HepG2 (cell line): ENCODE measurements around the gene SFR1. TPM values are rescaled to one million over a fixed set of nuclear protein-coding genes. Genes with fewer than 3 reads are reported as not detected.

Experiments
- CHD4 ChIP-seq: fragments of 200-600 bp; sonication (generic); IDR thresholded peaks from 2 replicates; pipeline ENCODE4 v1.7.0; 2017; ENCODE audit warnings: mild to moderate bottlenecking, low read length, borderline replicate concordance
- KDM6A ChIP-seq: IDR thresholded peaks from 2 replicates; pipeline ENCODE4 v1.6.1; 2016; ENCODE audit warnings: low read depth
- LCORL ChIP-seq, 2 experiments: fragments of 450-650 bp in 1 of 2; sonication (generic) in 1 of 2; formaldehyde crosslinking in 1 of 2; IDR thresholded peaks; 2 replicates each; pipeline versions ENCODE4 v1.5.0 to v1.6.1; 2017 to 2020; ENCODE audit warnings: antibody characterized with exemption in 1 of 2, missing genetic modification reagents in 1 of 2
- MIXL1 ChIP-seq: IDR thresholded peaks from 2 replicates; pipeline ENCODE4 v1.6.1; 2016
- TCF7L2 ChIP-seq: IDR thresholded peaks from 2 replicates; pipeline ENCODE4 v1.6.1; 2011; ENCODE audit warnings: mild to moderate bottlenecking, low read depth, low read length, moderate library complexity
- ZBTB39 ChIP-seq: sonication (generic); formaldehyde crosslinking; IDR thresholded peaks from 2 replicates; pipeline ENCODE4 v1.5.0; 2020; ENCODE audit warnings: missing genetic modification reagents
- ZNF576 ChIP-seq: sonication (generic); formaldehyde crosslinking; IDR thresholded peaks from 2 replicates; pipeline ENCODE4 v1.4.0; 2020; ENCODE audit warnings: mild to moderate bottlenecking, missing genetic modification reagents
- ZNF704 ChIP-seq: sonication (generic); formaldehyde crosslinking; IDR thresholded peaks from 2 replicates; pipeline ENCODE4 v1.8.1; 2023; ENCODE audit warnings: mild to moderate bottlenecking, inconsistent platforms, moderate library complexity, missing genetic modification reagents, borderline replicate concordance
- polyA plus RNA-seq, 8 experiments: library from polyadenylated mRNA; depleted of rRNA in 3 of 8; stranded (reverse) in 7 of 8; unstranded in 1 of 8; fragments of >200 nt; fragmentation: Illumina TruSeq in 4 of 8; extraction: Trizol in 4 of 8; gene quantifications; 2 replicates each; pipeline versions ENCODE4 v1.2.1 to v1.2.3, GENCODE V29; 2011 to 2016; ENCODE audit warnings: low read depth in 4 of 8, missing spikeins in 1 of 8, mixed read lengths in 1 of 8; ENCODE audit not compliant: insufficient read depth in 1 of 8
- total RNA-seq, 5 experiments: library from RNA; depleted of rRNA; stranded (reverse); fragments of >200 nt; fragmentation: Illumina TruSeq; extraction: Trizol; gene quantifications; 2 replicates each; pipeline ENCODE4 v1.2.3, GENCODE V29; 2016; ENCODE audit warnings: low read depth in 1 of 5
- TF ChIP-seq, protein P1 (sequence below): sonication (generic); formaldehyde crosslinking; IDR thresholded peaks from 2 replicates; pipeline ENCODE4 v1.4.0; 2020; ENCODE audit warnings: missing genetic modification reagents, borderline replicate concordance
- TF ChIP-seq, protein P2 (sequence below): sonication (generic); IDR thresholded peaks from 2 replicates; pipeline ENCODE4 v1.6.1; 2016; ENCODE audit warnings: low read depth, borderline replicate concordance
- TF ChIP-seq, protein P3 (sequence below): sonication (generic); formaldehyde crosslinking; IDR thresholded peaks from 2 replicates; pipeline ENCODE4 v1.4.0; 2020; ENCODE audit warnings: mild to moderate bottlenecking, missing genetic modification reagents
- TF ChIP-seq, protein P4 (sequence below): sonication (generic); formaldehyde crosslinking; IDR thresholded peaks from 2 replicates; pipeline ENCODE4 v1.5.1; 2020; ENCODE audit warnings: mild to moderate bottlenecking, missing genetic modification reagents

Gene SFR1
- total and polyA plus RNA-seq, 2 of the 13 experiments (the other 11 are each of a cell fraction or from before 2014, with no cell fraction given), result 2.2 to 6.1 TPM

GRCh38 chr10:104120903-104121484, 977 bp upstream of the SFR1 start (continued):
- TF ChIP-seq ZNF704 (CRISPR knock-in tag), result no peak
- no peak for TF ChIP-seq ZNF576 (CRISPR knock-in tag)
- no peak for TF ChIP-seq KDM6A
- no peak for TF ChIP-seq TCF7L2
- TF ChIP-seq, protein P1, sequence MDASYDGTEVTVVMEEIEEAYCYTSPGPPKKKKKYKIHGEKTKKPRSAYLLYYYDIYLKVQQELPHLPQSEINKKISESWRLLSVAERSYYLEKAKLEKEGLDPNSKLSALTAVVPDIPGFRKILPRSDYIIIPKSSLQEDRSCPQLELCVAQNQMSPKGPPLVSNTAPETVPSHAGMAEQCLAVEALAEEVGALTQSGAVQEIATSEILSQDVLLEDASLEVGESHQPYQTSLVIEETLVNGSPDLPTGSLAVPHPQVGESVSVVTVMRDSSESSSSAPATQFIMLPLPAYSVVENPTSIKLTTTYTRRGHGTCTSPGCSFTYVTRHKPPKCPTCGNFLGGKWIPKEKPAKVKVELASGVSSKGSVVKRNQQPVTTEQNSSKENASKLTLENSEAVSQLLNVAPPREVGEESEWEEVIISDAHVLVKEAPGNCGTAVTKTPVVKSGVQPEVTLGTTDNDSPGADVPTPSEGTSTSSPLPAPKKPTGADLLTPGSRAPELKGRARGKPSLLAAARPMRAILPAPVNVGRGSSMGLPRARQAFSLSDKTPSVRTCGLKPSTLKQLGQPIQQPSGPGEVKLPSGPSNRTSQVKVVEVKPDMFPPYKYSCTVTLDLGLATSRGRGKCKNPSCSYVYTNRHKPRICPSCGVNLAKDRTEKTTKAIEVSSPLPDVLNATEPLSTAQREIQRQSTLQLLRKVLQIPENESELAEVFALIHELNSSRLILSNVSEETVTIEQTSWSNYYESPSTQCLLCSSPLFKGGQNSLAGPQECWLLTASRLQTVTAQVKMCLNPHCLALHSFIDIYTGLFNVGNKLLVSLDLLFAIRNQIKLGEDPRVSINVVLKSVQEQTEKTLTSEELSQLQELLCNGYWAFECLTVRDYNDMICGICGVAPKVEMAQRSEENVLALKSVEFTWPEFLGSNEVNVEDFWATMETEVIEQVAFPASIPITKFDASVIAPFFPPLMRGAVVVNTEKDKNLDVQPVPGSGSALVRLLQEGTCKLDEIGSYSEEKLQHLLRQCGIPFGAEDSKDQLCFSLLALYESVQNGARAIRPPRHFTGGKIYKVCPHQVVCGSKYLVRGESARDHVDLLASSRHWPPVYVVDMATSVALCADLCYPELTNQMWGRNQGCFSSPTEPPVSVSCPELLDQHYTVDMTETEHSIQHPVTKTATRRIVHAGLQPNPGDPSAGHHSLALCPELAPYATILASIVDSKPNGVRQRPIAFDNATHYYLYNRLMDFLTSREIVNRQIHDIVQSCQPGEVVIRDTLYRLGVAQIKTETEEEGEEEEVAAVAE (CRISPR knock-in tag), result 0 out of 2 replicates have a peak, but pooled peaks have one; percentile 12
- TF ChIP-seq LCORL (IDR thresholded peaks at IDR 0.05), result no peak
- TF ChIP-seq LCORL (CRISPR knock-in tag; IDR thresholded peaks at IDR 0.05), result peak; percentile 34; the same call in 1 of the 2 replicates
- TF ChIP-seq, protein P2, sequence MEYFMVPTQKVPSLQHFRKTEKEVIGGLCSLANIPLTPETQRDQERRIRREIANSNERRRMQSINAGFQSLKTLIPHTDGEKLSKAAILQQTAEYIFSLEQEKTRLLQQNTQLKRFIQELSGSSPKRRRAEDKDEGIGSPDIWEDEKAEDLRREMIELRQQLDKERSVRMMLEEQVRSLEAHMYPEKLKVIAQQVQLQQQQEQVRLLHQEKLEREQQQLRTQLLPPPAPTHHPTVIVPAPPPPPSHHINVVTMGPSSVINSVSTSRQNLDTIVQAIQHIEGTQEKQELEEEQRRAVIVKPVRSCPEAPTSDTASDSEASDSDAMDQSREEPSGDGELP, result no peak
- TF ChIP-seq, protein P3, sequence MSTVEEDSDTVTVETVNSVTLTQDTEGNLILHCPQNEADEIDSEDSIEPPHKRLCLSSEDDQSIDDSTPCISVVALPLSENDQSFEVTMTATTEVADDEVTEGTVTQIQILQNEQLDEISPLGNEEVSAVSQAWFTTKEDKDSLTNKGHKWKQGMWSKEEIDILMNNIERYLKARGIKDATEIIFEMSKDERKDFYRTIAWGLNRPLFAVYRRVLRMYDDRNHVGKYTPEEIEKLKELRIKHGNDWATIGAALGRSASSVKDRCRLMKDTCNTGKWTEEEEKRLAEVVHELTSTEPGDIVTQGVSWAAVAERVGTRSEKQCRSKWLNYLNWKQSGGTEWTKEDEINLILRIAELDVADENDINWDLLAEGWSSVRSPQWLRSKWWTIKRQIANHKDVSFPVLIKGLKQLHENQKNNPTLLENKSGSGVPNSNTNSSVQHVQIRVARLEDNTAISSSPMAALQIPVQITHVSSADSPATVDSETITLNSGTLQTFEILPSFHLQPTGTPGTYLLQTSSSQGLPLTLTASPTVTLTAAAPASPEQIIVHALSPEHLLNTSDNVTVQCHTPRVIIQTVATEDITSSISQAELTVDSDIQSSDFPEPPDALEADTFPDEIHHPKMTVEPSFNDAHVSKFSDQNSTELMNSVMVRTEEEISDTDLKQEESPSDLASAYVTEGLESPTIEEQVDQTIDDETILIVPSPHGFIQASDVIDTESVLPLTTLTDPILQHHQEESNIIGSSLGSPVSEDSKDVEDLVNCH (CRISPR knock-in tag), result no peak
- TF ChIP-seq MIXL1 (CRISPR knock-in tag), result no peak
- TF ChIP-seq CHD4, result no peak
- no peak for TF ChIP-seq ZBTB39 (CRISPR knock-in tag)
- TF ChIP-seq, protein P4, sequence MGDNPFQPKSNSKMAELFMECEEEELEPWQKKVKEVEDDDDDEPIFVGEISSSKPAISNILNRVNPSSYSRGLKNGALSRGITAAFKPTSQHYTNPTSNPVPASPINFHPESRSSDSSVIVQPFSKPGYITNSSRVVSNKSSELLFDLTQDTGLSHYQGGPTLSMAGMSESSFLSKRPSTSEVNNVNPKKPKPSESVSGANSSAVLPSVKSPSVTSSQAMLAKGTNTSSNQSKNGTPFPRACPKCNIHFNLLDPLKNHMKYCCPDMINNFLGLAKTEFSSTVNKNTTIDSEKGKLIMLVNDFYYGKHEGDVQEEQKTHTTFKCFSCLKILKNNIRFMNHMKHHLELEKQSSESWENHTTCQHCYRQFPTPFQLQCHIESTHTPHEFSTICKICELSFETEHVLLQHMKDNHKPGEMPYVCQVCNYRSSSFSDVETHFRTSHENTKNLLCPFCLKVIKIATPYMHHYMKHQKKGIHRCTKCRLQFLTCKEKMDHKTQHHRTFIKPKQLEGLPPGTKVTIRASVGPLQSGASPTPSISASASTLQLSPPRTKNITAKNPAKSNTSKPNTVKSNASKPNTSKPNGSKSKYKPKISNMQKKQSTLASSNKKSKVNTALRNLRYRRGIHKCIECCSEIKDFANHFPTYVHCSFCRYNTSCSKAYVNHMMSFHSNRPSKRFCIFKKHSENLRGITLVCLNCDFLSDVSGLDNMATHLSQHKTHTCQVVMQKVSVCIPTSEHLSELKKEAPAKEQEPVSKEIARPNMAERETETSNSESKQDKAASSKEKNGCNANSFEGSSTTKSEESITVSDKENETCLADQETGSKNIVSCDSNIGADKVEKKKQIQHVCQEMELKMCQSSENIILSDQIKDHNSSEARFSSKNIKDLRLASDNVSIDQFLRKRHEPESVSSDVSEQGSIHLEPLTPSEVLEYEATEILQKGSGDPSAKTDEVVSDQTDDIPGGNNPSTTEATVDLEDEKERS, result no peak
